Activated CD4-positive, alpha-beta T cell treated with anti-CD3 and anti-CD28 coated beads, Interleukin-10, Interleukin-2, amounts not matched to agents 100 ng/mL and 50 ng/mL, durations not matched to agents 16 hours and 8 hours (primary cell): Measurements from ENCODE around the gene KIR2DL4.
"Not testable (repeated sequence)": the region's sequence is repeated elsewhere in the genome, so short reads cannot be mapped to it uniquely, and the experiment has no call there.

Experiments used
- DNase-seq: peaks from one replicate; pipeline ENCODE4 v3.0.0-alpha.2; 2020

KIR2DL4 gene

DNA sequence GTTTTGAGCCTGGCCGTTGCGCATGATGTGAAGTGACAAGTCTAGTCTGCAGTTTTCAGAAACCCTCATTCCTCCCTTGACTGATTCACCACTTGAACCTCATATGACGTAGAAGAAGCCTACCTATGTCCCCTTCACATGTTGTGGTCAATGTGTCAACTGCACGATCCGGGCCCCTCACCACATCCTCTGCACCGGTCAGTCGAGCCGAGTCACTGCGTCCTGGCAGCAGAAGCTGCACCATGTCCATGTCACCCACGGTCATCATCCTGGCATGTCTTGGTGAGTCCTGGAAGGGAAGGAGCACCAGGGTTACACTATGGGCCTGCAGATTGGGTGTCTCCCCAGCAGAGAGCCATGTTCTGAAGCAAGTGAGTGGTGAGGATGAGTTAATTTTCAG lies at the start of gene KIR2DL4:
Gene KIR2DL4 (plus strand): TSS at position 201 of the 400 bp plus-strand sequence. CDS start 42 bp downstream, at position 243.
- peak; percentile 8 for DNase-seq

- not testable (repeated sequence) for DNase-seq
Measured at GRCh38 chr19:54756204-54757110, 47.0 kb upstream of the KIR2DL4 start.

DNA sequence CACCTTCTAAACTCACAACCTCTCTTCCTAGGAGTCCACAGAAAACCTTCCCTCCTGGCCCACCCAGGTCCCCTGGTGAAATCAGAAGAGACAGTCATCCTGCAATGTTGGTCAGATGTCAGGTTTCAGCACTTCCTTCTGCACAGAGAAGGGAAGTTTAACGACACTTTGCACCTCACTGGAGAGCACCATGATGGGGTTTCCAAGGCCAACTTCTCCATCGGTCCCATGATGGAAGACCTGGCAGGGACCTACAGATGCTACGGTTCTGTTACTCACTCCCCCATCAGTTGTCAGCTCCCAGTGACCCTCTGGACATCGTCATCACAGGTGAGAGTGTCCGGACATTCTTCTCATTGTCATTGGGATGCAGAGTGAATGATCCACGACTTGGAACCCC lies 44.8 kb upstream of the KIR2DL4 start:
- not testable (repeated sequence) for DNase-seq

DNA sequence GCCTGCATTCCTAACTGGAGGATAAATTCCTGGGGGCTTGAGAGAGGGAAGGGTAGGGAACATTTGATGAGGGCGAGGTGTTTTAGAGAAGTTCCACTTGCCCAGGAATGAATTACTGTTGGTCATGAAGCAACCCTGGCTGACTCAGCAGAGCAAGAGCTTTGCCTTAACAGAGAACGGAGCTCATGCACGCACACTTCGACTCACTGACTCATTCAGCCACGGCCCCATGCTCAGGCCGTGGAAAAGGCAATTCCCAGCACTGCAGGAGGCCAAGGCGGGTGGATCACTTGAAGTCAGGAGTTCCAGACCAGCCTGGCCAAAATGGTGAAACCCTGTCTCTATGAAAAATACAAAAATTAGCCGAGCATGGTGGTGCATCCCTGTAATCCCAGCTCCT lies 39.2 kb upstream of the KIR2DL4 start:
- DNase-seq: not testable (repeated sequence)

- not testable (repeated sequence) for DNase-seq
Measured at GRCh38 chr19:54766464-54766863, 36.9 kb upstream of the KIR2DL4 start.

GRCh38 chr19:54769646-54770045 lies 33.8 kb upstream of the KIR2DL4 start, which contains the start of gene KIR2DL1:
TSS of gene KIR2DL1 (plus strand) at chr19:54769793. CDS start at chr19:54769851, 58 bp downstream.
- DNase-seq: not testable (repeated sequence)

GRCh38 chr19:54770511-54770910 lies 32.9 kb upstream of the KIR2DL4 start:
- not testable (repeated sequence) for DNase-seq

DNA sequence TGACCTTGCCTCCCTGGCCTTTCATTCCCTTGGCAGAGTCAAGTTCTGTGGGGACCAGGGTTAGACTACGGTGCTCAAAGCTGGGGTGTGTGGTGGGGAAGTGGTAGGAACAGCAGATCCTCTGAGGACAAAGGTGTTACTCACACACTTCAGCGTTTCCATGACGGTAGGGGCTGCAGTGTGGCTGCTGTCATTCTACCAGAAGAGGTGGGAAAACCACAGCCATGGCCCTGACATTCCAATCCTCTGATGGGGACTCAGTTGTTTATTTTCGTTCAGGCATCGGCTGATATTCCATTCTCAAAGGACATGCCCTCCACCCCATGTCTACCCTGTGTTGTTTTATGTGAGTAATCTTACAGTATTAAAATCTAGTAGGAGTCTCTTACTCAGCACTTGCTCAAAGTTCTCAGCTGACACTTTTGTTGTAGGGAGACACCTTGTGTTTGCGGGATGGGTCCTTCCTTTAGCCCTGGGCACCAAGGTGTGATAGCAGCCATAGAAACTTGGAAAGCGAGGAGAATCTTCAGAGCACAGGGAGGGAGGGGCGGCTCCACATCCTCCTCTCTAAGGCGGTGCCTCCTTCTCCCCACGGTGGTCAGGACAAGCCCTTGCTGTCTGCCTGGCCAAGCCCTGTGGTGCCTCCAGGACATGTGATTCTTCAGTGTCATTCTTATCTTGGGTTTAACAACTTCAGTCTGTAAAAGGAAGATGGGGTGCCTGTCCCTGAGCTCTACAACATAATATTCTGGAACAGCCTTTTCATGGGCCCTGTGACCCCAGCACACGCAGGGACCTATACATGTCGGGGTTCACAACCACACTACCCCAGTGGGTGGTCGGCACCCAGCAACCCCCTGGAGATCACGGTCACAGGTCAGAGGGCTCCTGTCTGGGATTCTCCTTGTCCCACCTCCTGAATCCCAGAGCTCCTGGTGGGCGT lies 32.1 kb upstream of the KIR2DL4 start:
- DNase-seq: not testable (repeated sequence)

DNA sequence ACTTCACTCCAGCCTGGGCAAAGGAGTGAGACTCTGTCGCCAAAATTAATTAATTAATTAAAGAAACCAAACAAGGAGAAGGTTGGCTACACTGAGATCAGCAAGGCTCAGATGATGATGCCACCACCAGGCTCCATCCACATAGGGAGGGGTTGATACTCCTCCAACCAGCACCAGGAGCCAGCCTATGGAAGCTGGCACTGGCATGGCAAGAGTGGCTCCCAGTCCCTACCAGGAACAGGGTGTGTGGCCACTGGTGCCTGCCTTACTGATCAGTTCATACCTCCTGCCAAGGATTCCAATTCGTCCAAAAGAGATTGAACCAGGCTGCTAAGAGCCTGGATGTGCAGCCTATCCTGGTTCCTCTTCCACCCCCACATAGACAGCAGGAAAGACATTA lies 30.7 kb upstream of the KIR2DL4 start:
- DNase-seq: not testable (repeated sequence)

- DNase-seq: not testable (repeated sequence)
Measured at GRCh38 chr19:54775095-54775815, 28.2 kb upstream of the KIR2DL4 start.

GRCh38 chr19:54775830-54776229 lies 27.6 kb upstream of the KIR2DL4 start:
- not testable (repeated sequence) for DNase-seq

DNA sequence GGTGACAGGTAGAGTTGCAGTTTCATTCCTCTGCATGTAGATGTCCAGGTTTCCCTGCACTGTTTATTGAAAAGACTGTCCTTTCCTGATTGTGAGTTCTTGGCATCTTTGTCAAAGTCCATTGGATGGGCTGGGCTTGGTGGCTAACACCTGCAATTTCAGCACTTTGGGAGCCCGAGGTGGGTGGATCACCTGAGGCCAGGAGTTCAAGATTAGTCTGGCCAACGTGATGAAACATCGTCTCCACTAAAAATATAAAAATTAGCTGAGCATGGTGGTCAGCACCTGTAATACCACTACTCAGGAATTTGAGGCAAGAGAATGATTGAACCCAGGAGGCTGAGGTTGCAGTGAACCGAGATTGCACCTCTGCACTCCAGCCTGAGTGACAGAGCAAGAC lies 25.6 kb upstream of the KIR2DL4 start:
- DNase-seq: not testable (repeated sequence)

DNA sequence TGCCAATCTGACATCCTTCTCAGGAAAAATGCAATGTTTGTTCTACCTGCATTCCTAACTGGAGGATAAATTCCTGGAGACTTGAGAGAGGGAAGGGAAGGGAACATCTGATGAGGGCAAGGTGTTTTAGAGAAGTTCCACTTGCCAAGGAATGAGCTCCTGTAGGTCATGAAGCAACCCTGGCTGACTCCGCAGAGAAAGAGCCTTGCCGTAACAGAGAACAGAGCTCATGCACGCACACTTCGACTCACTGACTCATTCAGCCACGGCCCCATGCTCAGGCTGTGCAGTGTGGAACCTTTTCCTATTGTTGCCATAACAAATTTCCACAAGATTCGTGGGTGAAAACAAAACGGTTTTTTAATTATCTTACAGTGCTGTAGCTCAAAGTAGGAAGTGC lies 24.5 kb upstream of the KIR2DL4 start:
- DNase-seq: not testable (repeated sequence)

DNA sequence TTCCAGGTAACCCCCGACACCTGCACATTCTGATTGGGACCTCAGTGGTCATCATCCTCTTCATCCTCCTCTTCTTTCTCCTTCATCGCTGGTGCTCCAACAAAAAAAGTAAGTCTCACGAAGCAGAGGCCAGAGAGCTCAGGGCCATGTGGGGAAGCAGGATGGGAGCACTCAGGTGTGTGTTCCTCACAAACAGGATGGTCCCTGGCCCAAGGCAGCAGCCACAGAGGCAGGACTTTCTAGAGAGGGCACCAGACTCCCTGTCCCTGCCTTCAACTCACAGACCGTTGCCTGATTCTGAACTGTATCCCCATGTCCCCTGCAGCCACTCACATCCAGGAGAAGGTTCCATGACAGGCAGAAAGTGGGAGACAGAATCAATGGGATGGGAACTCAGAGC lies 20.5 kb upstream of the KIR2DL4 start:
- DNase-seq: not testable (repeated sequence)

- DNase-seq: not testable (repeated sequence)
Measured at GRCh38 chr19:54786091-54786723, 17.2 kb upstream of the KIR2DL4 start.

- DNase-seq: not testable (repeated sequence)
Measured at GRCh38 chr19:54788154-54788553, 15.3 kb upstream of the KIR2DL4 start.

GRCh38 chr19:54790711-54791110 lies 12.7 kb upstream of the KIR2DL4 start:
- no peak for DNase-seq

DNA sequence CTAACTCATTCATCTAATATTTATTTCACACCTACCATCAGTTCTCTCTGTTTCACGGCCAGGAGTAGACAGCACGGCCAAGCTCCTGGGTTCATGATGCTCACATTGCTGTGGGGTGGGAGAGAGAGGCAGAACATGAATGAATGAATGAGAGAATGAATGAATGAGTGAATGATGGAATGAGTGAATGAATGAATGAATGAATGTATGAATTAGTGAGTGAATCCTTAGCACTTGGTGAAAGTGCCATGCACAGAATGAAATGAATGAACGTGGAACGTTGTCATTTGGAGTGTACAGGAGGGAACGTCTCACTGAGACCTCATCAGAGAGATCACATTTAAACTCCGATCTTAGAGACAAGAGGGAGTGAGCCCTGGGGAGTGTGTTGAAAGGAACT lies 11.9 kb upstream of the KIR2DL4 start:
- DNase-seq: no peak

- DNase-seq: peak; percentile 7
Measured at GRCh38 chr19:54792814-54793213, 10.6 kb upstream of the KIR2DL4 start.

DNA sequence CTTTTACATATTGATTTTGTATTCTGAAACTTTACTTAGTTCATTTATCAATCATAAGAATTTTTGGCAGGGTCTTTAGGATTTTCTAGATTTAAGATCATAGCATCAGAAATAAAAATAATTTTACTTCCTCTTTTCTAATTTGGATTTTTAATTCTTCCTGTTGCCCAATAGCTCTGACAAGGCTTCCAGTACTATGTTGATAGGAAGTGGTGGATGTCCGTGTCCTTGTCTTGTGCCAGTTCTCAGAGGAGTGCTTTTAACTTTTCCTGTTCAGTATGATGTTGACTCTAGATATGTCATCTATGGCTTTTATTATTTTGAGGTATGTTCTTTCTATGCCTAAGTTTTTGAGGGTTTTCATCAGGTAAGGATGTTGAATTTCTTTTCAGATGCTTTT lies 7.7 kb upstream of the KIR2DL4 start:
- DNase-seq: no peak

DNA sequence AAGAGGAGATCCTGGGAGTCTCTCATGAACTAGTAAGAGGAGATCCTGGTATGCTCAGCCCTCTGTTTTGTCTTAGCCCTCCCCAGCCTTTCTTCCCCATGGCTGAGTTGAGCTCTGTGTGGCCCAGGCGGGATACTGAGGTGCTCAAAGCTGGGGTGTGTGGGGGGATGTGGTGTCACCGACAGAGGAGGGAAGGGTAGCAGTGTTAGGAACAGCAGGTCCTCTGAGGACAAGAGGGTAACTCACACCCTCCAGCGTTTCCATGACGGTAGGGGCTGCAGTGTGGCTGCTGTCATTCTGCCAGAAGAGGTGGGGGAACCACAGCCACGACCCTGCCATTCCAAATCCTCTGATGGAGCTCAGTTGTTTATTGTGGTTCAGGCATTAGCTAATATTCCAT lies 691 bp downstream of the KIR2DL4 start:
- DNase-seq: no peak

DNA sequence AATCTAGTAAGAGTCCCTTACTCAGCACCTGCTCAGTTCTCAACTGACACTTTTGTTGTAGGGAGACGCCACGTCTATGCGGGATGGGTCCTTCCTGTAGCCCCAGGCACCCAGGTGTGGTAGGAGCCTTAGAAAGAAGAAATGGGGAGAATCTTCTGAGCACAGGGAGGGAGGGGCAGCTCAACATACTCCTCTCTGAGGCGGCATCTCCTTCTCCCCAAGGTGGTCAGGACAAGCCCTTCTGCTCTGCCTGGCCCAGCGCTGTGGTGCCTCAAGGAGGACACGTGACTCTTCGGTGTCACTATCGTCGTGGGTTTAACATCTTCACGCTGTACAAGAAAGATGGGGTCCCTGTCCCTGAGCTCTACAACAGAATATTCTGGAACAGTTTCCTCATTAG lies 1.2 kb downstream of the KIR2DL4 start:
- no peak for DNase-seq
